AG20443 (cell line): Measurements from ENCODE around the gene PHF10.
"Not testable (repeated sequence)": the region's sequence is repeated elsewhere in the genome, so short reads cannot be mapped to it uniquely, and the experiment has no call there.

Experiments
- DNase-seq: peaks from one replicate; pipeline ENCODE4 v3.0.0; 2012; ENCODE audit warnings: low spot score, mixed read lengths

Gene PHF10

DNA sequence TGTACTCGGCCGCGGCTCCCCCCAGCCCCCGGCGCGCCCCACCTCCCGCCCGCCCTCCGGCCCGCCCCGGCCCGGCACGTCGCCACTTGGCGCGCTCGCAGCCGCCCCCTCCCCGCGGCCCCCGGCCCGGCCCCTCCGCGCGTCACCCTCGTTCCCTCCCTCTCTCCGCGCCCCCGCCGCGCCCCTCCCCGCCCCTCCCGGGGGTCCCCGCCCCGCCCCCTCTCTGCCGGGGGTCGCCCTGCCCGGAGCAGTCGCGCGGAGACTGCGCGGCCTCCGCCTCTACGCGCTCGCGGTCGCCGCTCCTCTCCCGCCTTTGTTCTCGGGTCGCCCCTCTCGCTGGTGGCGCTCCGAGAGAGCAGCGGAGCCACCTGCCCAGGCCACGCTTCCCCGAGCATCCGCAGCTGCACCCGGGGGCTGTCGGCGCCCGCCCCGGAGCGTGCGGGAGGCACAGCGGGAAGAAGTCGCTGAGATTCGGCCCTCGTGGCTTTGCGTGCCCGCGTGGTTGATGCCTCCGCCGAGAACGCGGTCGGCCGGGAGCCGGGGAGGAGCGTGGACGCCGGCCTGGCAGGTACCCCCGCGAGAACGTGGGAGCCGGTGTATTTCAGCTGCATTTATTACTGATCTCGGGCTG is at the start of gene PHF10:
PHF10 (minus strand) TSS at position 7 of the 631 bp plus-strand sequence. CDS start 569 bp downstream, outside the sequence.
- DNase-seq = peak; percentile 81

DNA sequence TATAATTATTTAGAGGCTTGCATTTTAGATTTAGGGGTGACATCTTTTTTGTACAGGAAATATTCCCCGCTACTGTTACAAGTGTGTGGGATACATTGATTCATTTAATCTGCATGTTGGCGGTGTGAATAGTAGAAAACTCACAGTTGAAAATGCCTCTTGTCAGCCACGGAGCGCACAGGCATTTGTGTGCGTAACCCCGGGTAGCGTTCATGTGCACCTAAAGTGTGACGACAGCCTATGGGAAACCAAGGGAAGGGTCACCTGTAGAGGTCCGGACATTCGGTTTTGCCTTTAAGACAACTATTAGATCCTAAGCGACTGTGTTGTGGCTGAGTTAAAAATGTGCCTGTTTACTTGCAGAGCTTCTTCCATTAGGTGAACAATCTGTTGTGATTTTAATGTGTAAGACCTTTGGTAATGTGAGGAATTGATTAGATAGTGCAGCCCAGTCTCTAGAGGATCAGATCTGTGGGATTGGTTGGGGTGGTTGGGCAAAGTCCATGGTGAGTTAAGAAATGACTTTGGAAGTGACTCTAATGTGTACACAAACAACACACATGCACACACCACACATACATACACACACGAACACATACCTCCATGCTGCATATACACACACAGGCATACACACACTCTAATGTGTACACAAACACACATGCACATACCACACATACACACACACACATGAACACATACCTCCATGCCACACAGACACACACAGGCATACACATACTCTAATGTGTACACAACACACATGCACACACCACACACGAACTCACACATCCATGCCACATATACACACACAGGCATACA is 42.8 kb upstream of the PHF10 start:
- DNase-seq = no peak

DNA sequence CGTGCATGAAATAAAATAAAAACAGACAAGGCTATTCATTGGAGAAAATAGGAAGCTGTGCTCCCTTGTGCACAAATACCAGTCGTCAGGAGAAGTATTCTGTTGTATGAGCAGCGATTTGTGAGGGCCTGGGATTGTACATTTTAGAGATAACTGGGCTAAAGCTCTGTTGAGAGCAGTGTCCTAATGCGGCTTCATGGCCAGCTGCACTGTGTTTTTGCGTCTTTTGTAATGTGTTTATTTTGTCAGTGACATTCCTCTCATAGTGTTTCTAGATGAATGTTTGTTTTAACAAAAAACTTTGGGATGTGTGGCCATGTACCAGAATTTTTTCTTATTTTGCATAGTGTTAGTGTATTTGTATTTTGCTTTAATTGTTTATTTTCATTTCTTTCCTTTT is 41.9 kb upstream of the PHF10 start:
- DNase-seq = no peak

DNA sequence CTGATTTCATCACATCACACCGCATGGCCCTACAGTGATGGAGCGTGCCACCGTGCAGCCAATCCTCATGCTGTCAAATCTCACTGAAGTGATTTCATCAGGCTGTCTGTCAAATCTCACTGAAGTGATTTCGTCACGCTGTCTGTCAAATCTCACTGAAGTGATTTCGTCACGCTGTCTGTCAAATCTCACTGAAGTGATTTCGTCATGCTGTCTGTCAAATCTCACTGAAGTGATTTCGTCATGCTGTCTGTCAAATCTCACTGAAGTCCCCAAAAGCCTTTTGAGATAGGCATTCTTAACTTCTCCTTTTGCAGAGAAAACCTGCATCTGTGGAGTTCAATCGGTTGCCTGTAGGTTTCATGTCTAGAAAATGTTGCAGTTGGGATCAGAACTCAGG is 41.5 kb upstream of the PHF10 start:
- DNase-seq = not testable (repeated sequence)

DNA sequence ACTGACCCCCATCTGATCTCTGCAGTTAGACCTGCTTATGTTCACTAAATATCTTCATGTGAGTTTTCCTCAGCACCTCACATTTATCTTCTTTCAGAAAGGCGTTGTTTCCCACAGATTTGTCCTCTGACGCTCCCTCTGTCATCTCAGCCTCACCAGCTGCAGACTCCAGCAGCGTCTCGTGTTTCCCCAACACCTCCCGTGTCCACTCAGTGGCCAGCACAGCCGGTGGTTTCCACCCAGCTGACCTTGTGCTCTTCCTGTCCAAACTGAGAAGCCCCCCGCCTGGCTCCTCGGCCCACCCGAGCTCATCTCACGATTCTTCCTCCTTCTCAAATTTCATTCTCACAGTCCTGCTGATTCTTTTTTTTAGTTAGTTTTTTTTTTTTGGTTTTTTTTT is 39.6 kb upstream of the PHF10 start:
- no peak for DNase-seq

DNA sequence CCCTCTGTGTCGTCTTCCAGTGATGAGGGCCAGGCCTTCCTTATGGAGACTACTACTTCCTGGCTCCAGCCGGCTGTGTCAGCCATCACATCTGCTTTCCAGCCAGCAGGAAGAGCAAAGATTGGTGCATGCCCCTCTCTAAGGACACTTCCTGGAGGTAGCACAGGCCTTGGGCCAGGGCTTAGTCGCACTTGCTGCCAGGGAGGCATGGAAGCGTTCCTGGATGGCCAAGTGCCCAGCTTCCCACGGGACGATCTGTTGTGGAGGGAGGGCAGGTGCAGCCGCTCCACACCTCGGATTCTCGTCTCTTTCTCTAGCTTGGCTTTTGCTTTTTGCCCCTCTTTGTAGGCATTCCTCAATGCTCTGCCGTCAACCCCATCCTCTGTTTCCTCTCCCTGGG is 39.0 kb upstream of the PHF10 start:
- no peak for DNase-seq

DNA sequence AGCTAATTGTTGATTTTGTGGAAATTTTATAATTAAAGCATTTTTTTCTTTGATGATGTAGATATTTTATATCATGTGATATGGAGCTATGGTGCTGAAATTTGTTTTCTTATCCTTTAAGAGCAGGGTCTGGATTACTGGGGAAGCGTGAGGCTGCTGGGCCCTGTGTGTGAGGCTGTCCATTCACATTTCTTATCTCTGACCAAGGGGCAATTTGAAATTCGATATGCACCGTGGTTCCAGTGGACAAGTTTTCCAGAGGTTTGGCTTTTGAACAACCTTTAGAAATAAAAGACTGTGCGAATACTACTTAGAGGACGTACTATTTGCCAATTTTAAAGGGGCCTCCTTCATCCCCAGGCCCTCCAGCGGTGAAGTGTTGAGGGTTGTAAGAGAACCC is 30.9 kb upstream of the PHF10 start:
- no peak for DNase-seq

DNA sequence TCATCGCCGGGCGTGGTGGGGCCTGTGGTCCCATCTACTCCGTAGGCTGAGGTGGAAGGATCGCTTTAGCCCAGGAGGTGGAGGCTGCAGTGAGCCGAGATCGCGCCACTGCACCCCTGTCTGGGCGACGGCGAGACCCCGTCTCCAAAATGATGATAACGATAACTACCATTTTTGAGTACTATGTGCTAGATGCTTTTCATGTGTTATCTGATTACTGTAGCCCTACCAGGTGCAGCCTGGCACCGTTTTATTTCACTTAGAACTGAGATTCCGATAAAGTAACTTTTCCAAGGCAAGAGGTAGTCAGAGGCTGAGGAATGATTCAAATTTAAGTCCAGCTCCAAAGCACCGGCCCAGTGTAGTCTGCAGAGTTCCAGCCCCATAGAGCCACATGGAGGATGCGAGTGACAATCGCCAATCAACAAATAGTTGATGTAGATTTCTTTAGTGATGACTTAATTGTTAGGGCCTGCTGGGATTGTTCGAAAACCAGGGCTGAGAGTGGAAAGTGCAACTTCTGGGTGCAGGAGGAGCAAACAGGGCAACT is 27.8 kb upstream of the PHF10 start:
- peak; percentile 17 for DNase-seq

DNA sequence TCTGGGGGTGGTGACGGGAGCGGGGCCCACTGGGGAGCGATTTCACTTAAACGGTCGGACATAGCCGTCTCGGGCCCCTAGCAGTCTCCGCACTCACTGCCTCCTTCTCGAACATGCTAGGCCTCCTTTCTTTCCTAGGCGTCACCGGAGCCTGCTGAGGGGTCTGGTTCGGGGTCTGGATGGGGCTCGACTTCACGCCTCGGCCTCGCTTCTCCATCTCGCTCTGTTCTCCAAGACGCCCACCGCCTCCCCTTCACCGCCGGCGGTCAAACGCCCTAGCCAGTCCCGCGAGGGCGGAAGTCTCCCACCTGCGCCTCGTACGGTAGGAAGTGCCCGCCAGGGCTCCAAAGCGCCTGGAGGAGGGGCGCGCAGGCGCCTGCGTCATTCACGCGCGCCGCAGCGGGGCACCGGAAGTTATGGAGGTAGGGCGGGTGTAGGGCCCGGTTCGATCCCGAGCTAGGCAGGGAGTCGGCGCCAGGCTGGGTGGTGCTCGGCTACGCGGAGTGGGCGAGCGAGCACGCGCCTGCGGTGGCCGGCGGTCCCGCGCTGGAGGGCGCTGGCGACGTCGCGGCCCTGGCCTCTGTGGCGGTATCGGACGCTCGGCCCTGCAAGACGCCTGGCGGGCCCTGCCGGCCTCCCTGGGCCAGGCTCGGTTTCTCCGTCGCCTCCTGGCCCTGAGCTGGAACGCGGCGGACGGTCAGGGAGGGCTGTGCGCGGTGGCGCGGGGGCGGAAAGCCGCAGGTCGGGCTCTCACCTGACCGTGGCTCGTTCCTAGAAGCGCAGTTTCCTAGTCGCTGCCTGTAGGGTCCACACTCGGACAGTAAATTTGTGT is 27.2 kb upstream of the PHF10 start, which contains the start of the genes DYNLT2 and ERMARD:
DYNLT2 (minus strand) TSS at position 331 of the 832 bp plus-strand sequence; CDS start at position 217, 114 bp downstream.
ERMARD (plus strand) TSS at position 381 of the 832 bp plus-strand sequence; CDS start at position 417, 36 bp downstream.
- DNase-seq = peak; percentile 98

DNA sequence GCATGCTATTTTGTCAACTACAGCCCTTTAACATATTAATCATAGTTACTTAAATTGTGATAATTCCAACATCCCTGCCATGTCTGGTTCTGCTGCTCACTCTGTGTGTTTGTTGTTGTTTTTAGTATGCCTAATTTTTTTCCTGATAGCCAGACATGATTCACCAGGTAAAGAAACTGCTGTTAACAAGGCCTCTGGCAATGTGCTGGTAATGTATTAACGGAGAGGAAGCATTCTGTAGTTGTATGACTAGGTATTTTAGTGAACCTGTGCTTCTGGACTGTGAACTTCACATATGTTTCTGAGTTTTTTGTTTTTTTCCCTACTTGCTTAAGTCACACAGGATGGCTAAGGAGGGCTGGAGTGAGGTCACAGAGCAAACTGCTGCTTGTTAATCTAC is 22.3 kb upstream of the PHF10 start:
- DNase-seq = no peak

DNA sequence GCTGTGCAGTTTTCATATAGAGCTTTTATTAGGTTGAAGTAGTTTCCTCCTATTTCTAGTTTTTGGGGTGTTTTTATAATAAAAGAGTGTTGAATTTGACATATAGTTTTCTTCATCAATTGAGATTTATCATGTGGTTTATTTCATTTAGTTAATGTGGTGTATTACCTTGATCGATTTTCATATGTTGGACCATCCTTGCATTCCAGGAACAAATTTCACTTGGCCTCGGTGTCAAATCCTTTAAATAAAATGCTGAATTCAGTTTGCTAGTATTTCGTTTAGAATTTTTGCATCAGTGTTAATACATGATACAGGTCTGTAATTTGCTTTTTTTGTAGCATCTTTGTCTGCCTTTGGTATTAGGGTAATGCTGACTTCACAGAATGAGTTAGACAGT is 21.1 kb upstream of the PHF10 start:
- no peak for DNase-seq

DNA sequence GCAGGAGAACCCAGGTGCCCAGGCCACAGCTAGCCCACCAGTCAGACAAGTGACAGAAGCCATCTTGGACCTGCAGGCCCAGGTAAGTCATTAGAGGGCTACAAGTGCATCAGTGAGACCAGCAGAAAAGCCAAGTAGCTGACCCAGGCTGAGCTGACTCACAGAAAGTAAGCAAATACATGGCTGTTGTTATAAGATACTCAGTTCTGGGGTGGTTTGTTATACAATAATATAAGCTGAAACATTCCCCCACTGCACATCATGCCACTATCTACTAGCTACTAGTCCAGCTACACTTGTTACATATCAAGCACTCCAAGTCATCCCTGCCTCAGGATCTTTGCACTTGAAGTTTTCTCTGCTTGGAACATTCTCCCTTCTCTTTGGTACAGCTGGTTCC is 17.0 kb upstream of the PHF10 start:
- no peak for DNase-seq

DNA sequence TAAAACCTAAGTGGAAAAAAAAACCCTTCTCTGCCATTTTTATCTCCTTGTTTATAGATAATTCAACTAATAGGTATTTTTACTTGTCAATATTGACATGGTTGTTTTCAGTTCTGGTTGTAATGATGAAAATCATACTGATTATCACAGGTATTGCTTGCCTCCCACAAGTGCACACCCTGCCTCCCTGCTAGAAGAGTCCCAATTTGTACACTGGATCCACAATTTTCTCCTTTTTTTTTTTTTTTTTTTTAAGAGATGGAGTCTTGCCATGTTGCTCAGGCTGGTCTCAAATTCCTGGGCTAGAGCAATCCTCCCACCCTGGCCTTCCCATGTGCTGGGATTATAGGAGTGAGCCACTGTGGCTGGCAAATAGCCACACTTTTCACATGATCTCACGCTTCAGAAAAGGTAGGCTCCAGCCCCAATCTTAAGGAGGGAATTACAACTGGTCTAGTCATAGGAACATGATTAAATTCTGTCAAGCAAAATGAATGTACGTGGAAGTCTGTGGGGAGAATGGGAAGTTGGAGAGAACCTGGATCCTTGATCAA is 14.8 kb upstream of the PHF10 start:
- no peak for DNase-seq

DNA sequence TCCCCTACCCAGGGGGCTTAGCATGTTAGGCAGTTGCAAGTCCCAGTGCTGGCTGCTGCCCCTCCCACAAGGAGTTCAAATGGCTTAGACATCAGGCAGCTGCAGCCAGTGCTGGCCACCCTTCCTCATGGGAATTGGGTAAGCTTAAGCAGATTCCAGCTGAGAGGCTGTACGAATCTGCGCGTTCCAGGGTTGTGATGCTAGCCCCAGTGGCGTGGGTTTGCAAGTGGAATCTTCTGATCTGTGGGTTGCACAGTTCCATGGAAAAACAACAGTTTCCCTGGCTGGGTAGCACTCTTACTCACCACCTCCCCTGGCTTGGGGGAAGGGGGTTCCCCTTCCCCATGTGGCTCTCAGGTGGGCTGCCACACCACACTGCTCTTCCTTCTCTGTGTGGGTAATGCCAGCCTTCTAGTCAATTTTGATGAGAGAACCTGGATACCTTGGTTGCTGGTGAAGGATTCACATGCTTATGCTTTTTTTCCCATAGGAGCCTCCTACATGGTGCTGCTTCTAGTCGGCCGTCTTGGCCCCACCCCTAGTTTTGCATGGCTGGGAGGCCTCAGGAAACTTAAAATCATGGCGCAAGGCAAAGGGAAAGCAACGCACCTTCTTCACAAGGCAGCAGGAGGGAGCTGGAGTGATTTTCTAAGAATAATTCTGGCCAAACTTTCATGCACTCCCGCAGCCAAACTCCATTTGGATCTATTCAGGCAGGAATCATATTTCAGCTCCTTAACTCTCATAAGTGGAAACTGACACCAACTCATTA is 14.1 kb upstream of the PHF10 start:
- DNase-seq = no peak

DNA sequence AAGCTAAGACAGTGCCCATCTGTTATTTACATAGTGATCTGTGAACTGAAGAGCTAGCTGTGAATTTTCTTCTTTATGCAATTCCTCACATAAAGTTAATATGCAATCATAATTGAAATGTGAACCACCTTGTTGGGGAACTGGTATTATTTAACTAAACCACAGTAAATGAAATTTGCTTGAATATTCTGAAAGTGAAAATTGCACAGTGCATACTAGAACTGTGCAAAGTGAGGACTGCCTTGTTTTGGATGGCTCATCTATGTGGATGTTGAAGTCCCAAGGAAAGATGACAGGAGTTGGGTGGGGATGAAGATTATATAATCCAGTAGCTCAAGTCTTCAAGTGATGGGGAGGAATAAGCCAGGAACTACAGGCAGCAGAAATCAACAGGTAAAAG is 5.7 kb upstream of the PHF10 start:
- no peak for DNase-seq

DNA sequence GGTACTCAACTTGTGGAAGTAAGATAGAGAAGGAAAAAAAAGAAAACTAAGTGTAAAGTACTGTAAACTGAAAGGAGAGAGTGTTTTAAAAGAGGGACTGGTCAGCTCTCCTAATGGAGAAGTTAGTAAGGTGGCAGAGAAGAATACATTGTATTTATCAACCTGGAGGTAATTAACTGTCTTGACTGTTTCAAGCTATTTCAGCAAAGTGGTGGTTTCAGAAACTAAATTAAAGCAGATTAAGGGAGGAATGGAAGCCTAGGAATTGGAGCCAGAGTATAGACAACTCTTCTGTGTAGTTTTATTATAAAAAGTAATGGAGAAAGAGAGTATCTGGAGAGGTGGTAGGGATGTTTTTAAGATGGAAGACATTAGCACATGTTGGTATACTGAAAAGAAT is 2.7 kb upstream of the PHF10 start:
- no peak for DNase-seq

DNA sequence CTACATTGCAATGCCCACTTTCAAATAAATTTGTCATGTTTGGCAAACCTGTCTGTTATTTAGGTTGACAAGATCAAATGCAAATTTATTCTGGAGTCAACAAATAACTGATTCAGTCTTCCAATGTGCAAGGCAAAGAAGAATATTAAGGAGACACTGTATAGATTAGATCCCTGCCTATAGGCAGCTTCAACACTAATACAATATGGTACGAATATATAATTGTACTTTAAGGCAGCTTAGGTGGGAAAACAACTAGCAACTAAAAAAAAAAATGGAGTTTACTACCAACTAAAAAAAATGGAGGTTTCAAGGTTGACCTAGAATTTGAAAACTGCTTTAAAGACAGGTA is 1.7 kb upstream of the PHF10 start:
- DNase-seq = no peak

DNA sequence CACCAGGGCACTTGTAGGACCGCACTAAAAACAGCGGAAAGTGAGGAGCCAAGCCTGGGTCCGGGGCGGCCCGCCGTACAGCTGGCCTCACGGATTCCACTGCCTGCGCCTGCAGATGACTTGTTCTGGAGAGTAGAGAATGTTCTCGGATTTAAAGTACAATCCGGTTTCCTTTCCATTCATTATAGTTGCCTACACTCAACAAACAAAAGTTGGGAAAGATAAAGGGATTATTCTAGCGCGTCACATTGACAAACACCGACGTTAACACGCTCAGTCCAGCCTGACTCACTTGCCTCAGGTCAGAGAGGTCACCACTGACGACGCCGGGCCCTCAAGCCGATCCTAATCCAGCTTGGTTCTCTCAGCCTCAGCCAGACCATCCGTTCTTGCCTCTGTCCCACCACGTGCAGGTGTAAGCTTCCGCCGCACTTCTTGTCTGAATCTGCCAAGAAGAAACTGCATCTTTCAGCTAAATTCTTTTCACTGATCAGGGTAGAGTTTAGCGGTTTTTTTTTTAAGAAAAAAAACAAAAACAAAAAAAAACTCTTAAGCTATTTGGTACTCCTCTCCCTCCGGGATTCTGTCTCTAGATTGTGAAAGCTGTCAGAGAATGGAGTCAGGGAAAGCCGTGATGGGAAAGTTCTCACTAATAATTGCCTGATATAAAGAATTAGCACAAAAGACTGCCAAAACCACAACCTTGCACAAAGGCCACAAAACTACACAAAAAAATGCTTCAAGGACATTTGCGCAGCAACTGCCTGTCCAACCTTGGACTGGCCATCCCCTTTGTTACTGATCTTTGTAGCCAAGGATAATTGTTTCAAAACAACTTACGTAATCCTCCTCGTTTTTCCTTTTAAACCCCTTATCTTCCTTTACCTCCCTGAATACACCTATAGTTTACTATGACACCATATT is 1.1 kb upstream of the PHF10 start:
- DNase-seq = peak; percentile 77

DNA sequence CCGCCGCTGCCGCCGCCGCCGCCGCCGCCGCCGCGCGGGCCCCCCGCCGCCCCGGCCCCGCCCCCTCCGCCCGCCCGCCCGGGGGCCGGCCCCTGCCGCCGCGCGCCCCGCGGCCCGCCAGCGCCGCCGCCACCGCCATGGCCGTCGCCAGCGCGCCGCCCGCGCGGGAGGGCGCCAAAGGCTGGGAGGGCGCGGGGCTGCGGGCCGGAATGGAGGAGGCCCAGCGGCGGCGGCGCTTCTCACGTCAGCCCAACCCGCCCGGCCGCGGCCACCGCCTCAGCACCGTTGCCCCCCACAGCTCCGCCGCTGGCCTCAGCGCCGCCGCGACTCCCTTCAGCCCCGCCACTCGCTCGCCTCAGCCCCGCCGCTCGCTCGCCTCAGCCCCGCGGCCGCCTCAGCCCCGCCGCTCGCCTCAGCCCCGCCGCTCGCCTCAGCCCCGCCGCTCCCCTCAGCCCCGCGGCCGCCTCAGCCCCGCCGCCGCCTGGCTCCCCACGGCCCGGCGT is 258 bp downstream of the PHF10 start:
- peak; percentile 83 for DNase-seq
